ENCODE data around the gene ASB2.

GRCh38 chr14:93982230-93983007, 6.0 kb upstream of the ASB2 start:
- TF ChIP-seq, protein P1, sequence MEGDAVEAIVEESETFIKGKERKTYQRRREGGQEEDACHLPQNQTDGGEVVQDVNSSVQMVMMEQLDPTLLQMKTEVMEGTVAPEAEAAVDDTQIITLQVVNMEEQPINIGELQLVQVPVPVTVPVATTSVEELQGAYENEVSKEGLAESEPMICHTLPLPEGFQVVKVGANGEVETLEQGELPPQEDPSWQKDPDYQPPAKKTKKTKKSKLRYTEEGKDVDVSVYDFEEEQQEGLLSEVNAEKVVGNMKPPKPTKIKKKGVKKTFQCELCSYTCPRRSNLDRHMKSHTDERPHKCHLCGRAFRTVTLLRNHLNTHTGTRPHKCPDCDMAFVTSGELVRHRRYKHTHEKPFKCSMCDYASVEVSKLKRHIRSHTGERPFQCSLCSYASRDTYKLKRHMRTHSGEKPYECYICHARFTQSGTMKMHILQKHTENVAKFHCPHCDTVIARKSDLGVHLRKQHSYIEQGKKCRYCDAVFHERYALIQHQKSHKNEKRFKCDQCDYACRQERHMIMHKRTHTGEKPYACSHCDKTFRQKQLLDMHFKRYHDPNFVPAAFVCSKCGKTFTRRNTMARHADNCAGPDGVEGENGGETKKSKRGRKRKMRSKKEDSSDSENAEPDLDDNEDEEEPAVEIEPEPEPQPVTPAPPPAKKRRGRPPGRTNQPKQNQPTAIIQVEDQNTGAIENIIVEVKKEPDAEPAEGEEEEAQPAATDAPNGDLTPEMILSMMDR (IDR thresholded peaks at IDR 0.05) = no peak
- TF ChIP-seq POLR2A (IDR thresholded peaks at IDR 0.05) (no peak), EP300 (IDR thresholded peaks at IDR 0.05) (no peak)
